Heart left ventricle (tissue), 16 donors: ENCODE results near the gene CPT1A. TPM values are rescaled to one million over a fixed set of nuclear protein-coding genes. Genes with fewer than 3 reads are reported as not detected.

ENCODE experiments used
- ATAC-seq, 4 donors: fragments of 200-7000 bp; cut with Tn5 transposase; one replicate each; pipeline ENCODE4 v1.9.1; 2020 to 2022; ENCODE audit warnings: moderate library complexity in 4 of 4, mild to moderate bottlenecking in 3 of 4, moderate number of reproducible peaks in 1 of 4
- DNase-seq, 5 donors: peaks; one replicate each; pipeline ENCODE4 v3.0.0-alpha.2; 2020
- H3K27ac ChIP-seq, 12 donors: fragments of 200-600 bp; sonication (generic) in 4 of 12; one replicate each; pipeline versions ENCODE4 v1.5.0 to v1.8.0; 2016 to 2022; ENCODE audit warnings: mild to moderate bottlenecking in 2 of 12
- H3K27me3 ChIP-seq, 9 donors: fragments of 200-600 bp; sonication (generic) in 2 of 9; one replicate each; pipeline versions ENCODE4 v1.5.1 to v1.8.0; 2016 to 2022; ENCODE audit warnings: mild to moderate bottlenecking in 3 of 9
- H3K36me3 ChIP-seq, 9 donors: fragments of 200-600 bp; sonication (generic) in 2 of 9; one replicate each; pipeline versions ENCODE4 v1.5.0 to v1.8.0; 2018 to 2022; ENCODE audit warnings: mild to moderate bottlenecking in 2 of 9
- H3K4me1 ChIP-seq, 12 donors: fragments of 200-600 bp; sonication (generic) in 4 of 12; one replicate each; pipeline versions ENCODE4 v1.5.0 to v1.8.0; 2016 to 2022; ENCODE audit warnings: mild to moderate bottlenecking in 3 of 12
- H3K4me3 ChIP-seq, 12 donors: fragments of 200-600 bp; sonication (generic) in 4 of 12; one replicate each; pipeline versions ENCODE4 v1.5.0 to v1.8.0; 2017 to 2022; ENCODE audit warnings: mild to moderate bottlenecking in 9 of 12, moderate library complexity in 4 of 12
- H3K9me3 ChIP-seq, 12 donors: fragments of 200-600 bp; sonication (generic) in 4 of 12; one replicate each; pipeline versions ENCODE4 v1.5.0 to v1.8.0; 2016 to 2022; ENCODE audit warnings: mild to moderate bottlenecking in 1 of 12
- CTCF ChIP-seq, 12 donors: fragments of 200-600 bp; sonication (generic) in 4 of 12; IDR thresholded peaks; one replicate each; pipeline versions ENCODE4 v1.5.0 to v1.8.0; 2018 to 2022; ENCODE audit warnings: antibody characterized with exemption in 12 of 12, mild to moderate bottlenecking in 5 of 12
- POLR2A ChIP-seq, 2 donors: fragments of 450-650 bp; IDR thresholded peaks; one replicate each; pipeline ENCODE4 v1.6.1; 2017; ENCODE audit warnings: antibody characterized with exemption in 2 of 2, mild to moderate bottlenecking in 2 of 2, moderate library complexity in 2 of 2
- WGBS, 4 donors: extraction: QIAGEN DNeasy Blood & Tissue Kit in 2 of 4; methylation state at CpG; one replicate each; pipeline versions ENCODE4 v1.1.5 to v1.1.7; 2013 to 2018; 5-methylcytosine and 5-hydroxymethylcytosine counted together
- intact Hi-C, 10 donors: fragments of 100-400 bp; cut with DNase I; formaldehyde crosslinking; loops; one replicate each; pipeline versions ENCODE4 v1.11.1 to v1.14.2; 2022
- polyA plus RNA-seq, 2 donors: library from polyadenylated mRNA; stranded (reverse); fragments of 200-250 nt; gene quantifications; one replicate each; pipeline ENCODE4 v1.2.3, GENCODE V29; 2013
- total RNA-seq, 9 donors: library from RNA; depleted of rRNA in 2 of 9; stranded (reverse); fragments of >200 nt in 2 of 9; fragmentation: NEBNext Ultra II Directional in 3 of 9; extraction: Animal tissue kit (Norgen Biotek cat#: 25700) in 3 of 9; gene quantifications; one replicate each; pipeline versions ENCODE4 v1.1.0 to v1.2.4, GENCODE V29; 2016 to 2023
- donor health status: ischemic (EF 13 %, LVEDD 7.1; RV severe dilation, severe dysfunction).
- donor health status: healthy with polysubstance abuse.
- donor health status: DM: no; HTN: yes; CAD: no.
- donor health status: DM: no; HTN: no; CAD: no.
- donor health status: ischemic (EF 25% LVEDD 6.9; RV normal size, moderate dysfunction).
- donor health status: ischemic (EF 25% LVEDD 5.7; RV mildly dilated, moderate dysfunction).
- donor health status: healthy.
- donor health status: DM: yes; HTN: yes; CAD: no.
- donor health status: ischemic (EF 35%, LVEDD 5.7; RV mildly dilated, moderate dysfunction).
- donor health status: nonischemic (EF 11% LVEDD 7.7; RV severe dilation, severe dysfunction).
- donor health status: DM: yes; HTN: yes; CAD: no.
- donor health status: PGD.
- donor health status: ischemic (EF 29% LVEDD 5.4; RV normal size, mild dysfunction).
- donor health status: nonischemic (EF 23%, LVEDD 6.1; RV moderate dilation, normal function).

The CPT1A gene
- total and polyA plus RNA-seq, 11 donors: 20.9 to 116 (median 51.6) TPM

GRCh38 chr11:68827733-68828132 is 14.0 kb downstream of the CPT1A start:
- no peak for ATAC-seq
- 76 to 85% (median 80%) methylated on average over 8 of the region's 8 CpGs for WGBS, 4 donors
- Histone ChIP-seq H3K4me3 (no peak overlapping the region), H3K27me3 (no peaks in the 10 kb centered on the region), H3K4me1 (peaks cover 5 to 61% (median 41%) of the 10 kb centered on the region in 12 donors), H3K36me3 (peaks cover 0 to 15% (median 6%) of the 10 kb centered on the region in 9 donors), H3K9me3 (no peaks in the 10 kb centered on the region), H3K27ac (peak overlapping the region in 3 of 12 donors; percentile 38 to 94 (median 44))
- intact Hi-C loops: no loop called here
- no peak for TF ChIP-seq CTCF (IDR thresholded peaks at IDR 0.05)
- no peak for TF ChIP-seq POLR2A (IDR thresholded peaks at IDR 0.05)
- DNase-seq: no peak

GRCh38 chr11:68826726-68827125 is 15.0 kb downstream of the CPT1A start:
- Histone ChIP-seq H3K27ac (no peak overlapping the region), H3K9me3 (no peaks in the 10 kb centered on the region), H3K4me3 (no peak overlapping the region), H3K27me3 (no peaks in the 10 kb centered on the region), H3K4me1 (peaks cover 5 to 51% (median 31%) of the 10 kb centered on the region in 12 donors), H3K36me3 (peaks cover 0 to 15% (median 7%) of the 10 kb centered on the region in 9 donors)
- WGBS, 4 donors: 94 to 97% (median 96%) methylated on average over 9 of the region's 9 CpGs
- no peak for DNase-seq
- intact Hi-C loops: no loop called here
- no peak for ATAC-seq
- no peak for TF ChIP-seq CTCF (IDR thresholded peaks at IDR 0.05)
- TF ChIP-seq POLR2A (IDR thresholded peaks at IDR 0.05): no peak

DNA sequence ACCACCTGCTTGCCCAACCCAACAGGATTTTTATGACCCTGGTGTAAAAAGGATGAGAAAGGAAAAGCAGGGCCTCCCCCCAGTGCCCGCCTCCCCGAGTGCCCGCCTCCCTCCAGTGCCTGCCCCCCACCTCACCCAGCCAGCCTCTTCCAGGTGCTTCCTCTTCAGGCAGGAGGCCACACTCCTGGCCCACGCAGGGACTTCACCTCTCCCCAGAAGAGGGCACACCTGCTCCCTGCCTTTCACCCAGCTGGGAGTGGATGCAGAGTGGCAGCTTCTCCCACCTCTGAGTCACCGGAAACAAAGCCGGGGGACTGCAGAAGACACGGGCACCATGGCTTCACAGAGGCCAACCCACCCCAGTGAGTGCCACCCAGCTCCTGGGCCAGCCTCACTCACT is 16.1 kb downstream of the CPT1A start:
- intact Hi-C loops: no loop called here
- H3K27me3 ChIP-seq: no peaks in the 10 kb centered on the region
- H3K9me3 ChIP-seq: no peaks in the 10 kb centered on the region
- peaks cover 5 to 43% (median 24%) of the 10 kb centered on the region in 12 donors for H3K4me1 ChIP-seq
- ATAC-seq: peak in 3 of 4 donors; percentile 9 to 20 (median 10)
- WGBS, 4 donors: 74 to 84% (median 76%) methylated on average over 6 to 7 of the region's 7 CpGs
- H3K4me3 ChIP-seq: no peak overlapping the region
- TF ChIP-seq CTCF (IDR thresholded peaks at IDR 0.05) (peak in 1 of 12 donors; percentile 10), POLR2A (IDR thresholded peaks at IDR 0.05) (no peak)
- peaks cover 0 to 10% (median 6%) of the 10 kb centered on the region in 9 donors for H3K36me3 ChIP-seq
- no peak overlapping the region for H3K27ac ChIP-seq
- no peak for DNase-seq

DNA sequence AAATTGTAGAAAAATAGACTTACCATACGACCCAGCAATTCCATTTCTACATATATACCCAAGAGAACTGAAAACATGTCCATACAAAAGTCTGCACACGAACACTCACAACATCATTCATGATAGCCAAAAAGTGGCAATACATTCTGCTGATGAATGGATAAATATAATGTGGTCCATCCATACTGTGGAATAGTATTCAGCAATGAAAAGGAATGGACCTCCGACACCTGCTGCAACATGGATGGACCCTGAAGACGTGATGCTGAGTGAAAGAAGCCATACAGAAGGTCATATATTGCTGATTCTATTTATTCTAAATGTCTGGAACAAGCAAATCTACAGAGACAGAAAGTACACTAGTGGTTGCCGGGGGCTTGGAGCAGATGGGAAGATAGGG is 19.2 kb downstream of the CPT1A start:
- peaks cover 0 to 6% (median 0%) of the 10 kb centered on the region in 9 donors for H3K36me3 ChIP-seq
- H3K4me1 ChIP-seq: peaks cover 0 to 37% (median 7%) of the 10 kb centered on the region in 12 donors
- no peaks in the 10 kb centered on the region for H3K9me3 ChIP-seq
- ATAC-seq (no peak), DNase-seq (no peak)
- 80 to 97% (median 91%) methylated on average over 5 of the region's 5 CpGs for WGBS, 4 donors
- H3K27ac ChIP-seq: no peak overlapping the region
- H3K27me3 ChIP-seq: no peaks in the 10 kb centered on the region
- intact Hi-C loops: no loop called here
- TF ChIP-seq POLR2A (IDR thresholded peaks at IDR 0.05) (no peak), CTCF (IDR thresholded peaks at IDR 0.05) (no peak)
- no peak overlapping the region for H3K4me3 ChIP-seq
